ENCODE measurements around the gene OR6P1. TPM values are rescaled to one million over a fixed set of nuclear protein-coding genes. Genes with fewer than 3 reads are reported as not detected.

The OR6P1 gene
- total RNA-seq, 6 experiments from 2014 or later = not detected

DNA sequence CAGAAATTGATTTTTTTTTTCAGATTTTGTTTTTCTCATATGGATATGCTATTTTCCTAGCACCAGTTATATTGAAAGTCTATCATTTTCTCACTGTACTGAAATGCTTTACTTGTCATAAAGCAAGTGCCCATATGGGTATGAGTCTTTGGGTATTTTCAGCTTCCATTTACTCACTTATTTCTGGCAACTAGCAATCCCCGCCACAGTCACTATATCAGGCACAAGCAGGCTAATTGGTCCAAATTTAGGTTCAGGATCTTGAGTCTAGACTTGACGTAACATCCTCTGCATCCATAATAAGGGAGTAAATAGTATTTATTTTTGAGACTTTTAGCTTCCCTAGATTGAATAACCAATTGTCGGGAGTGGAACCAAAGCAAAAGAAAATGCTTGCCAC is 7.2 kb upstream of the OR6P1 start:
- Histone ChIP-seq H3K9me3 (no peaks in the 10 kb centered on the region), H3K27me3 (no peaks in the 10 kb centered on the region), H3K36me3 (no peaks in the 10 kb centered on the region), H3K4me1 (no peaks in the 10 kb centered on the region), H3K4me3 (no peak overlapping the region), H3K27ac (no peak overlapping the region)
- no peak for ATAC-seq
- no peak for DNase-seq
- TF ChIP-seq, protein P1, sequence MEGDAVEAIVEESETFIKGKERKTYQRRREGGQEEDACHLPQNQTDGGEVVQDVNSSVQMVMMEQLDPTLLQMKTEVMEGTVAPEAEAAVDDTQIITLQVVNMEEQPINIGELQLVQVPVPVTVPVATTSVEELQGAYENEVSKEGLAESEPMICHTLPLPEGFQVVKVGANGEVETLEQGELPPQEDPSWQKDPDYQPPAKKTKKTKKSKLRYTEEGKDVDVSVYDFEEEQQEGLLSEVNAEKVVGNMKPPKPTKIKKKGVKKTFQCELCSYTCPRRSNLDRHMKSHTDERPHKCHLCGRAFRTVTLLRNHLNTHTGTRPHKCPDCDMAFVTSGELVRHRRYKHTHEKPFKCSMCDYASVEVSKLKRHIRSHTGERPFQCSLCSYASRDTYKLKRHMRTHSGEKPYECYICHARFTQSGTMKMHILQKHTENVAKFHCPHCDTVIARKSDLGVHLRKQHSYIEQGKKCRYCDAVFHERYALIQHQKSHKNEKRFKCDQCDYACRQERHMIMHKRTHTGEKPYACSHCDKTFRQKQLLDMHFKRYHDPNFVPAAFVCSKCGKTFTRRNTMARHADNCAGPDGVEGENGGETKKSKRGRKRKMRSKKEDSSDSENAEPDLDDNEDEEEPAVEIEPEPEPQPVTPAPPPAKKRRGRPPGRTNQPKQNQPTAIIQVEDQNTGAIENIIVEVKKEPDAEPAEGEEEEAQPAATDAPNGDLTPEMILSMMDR (IDR thresholded peaks at IDR 0.05) = no peak
- TF ChIP-seq POLR2A (IDR thresholded peaks at IDR 0.05) = no peak
- intact Hi-C loops (cut with DNase I) = no loop called here
- 76% methylated on average over 3 of the region's 3 CpGs for WGBS (ENCODE audit: insufficient coverage, low coverage, low lambda C conversion rate, missing lambda C conversion rate)

- no peak for TF ChIP-seq POLR2A (IDR thresholded peaks at IDR 0.05)
- TF ChIP-seq, protein P1 (IDR thresholded peaks at IDR 0.05) = no peak
- DNase-seq (no peak), ATAC-seq (no peak)
- H3K27ac ChIP-seq = no peak overlapping the region
- no peak overlapping the region for H3K4me3 ChIP-seq
- H3K27me3 ChIP-seq = no peaks in the 10 kb centered on the region
- WGBS (ENCODE audit: insufficient coverage, low coverage, low lambda C conversion rate, missing lambda C conversion rate) = 56% methylated on average over 1 of the region's 1 CpG
- H3K9me3 ChIP-seq = no peaks in the 10 kb centered on the region
- H3K4me1 ChIP-seq = no peaks in the 10 kb centered on the region
- intact Hi-C loops (cut with DNase I) = no loop called here
- no peaks in the 10 kb centered on the region for H3K36me3 ChIP-seq
Measured at GRCh38 chr1:158572226-158572625, 1.8 kb upstream of the OR6P1 start.

- intact Hi-C loops (cut with DNase I) = no loop called here
- H3K27ac ChIP-seq = no peak overlapping the region
- no peaks in the 10 kb centered on the region for H3K9me3 ChIP-seq
- 25% methylated on average over 2 of the region's 2 CpGs for WGBS (ENCODE audit: insufficient coverage, low coverage, low lambda C conversion rate, missing lambda C conversion rate)
- DNase-seq = no peak
- no peaks in the 10 kb centered on the region for H3K4me1 ChIP-seq
- H3K36me3 ChIP-seq = no peaks in the 10 kb centered on the region
- H3K27me3 ChIP-seq = no peaks in the 10 kb centered on the region
- TF ChIP-seq, protein P1 (IDR thresholded peaks at IDR 0.05) = no peak
- no peak for ATAC-seq
- H3K4me3 ChIP-seq = no peak overlapping the region
Measured at GRCh38 chr1:158564608-158565007, 5.8 kb downstream of the OR6P1 start.

DNA sequence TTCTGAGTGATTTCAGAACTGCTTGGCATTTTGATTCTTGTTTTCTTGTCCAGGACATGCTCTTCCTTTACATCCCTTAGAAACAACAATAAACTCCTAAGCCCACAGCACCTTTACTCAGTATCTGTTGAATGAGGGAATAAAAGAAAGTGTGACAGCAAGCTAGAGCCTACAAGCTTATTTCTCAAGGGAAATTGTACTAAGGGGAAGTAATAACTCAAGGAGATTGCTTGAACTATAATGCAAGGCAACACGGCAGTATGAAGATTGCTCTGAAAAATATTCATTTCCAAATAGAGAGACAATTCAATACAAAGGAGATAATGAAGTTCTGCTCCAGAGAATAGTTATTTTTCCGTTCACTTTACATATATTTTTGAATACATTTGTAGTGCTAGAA is 6.5 kb downstream of the OR6P1 start:
- no peak for DNase-seq
- Histone ChIP-seq H3K4me1 (no peaks in the 10 kb centered on the region), H3K27ac (no peak overlapping the region), H3K9me3 (no peaks in the 10 kb centered on the region), H3K27me3 (no peaks in the 10 kb centered on the region), H3K36me3 (no peaks in the 10 kb centered on the region), H3K4me3 (no peak overlapping the region)
- WGBS (ENCODE audit: insufficient coverage, low coverage, low lambda C conversion rate, missing lambda C conversion rate) = 26% methylated on average over 2 of the region's 2 CpGs
- TF ChIP-seq POLR2A (IDR thresholded peaks at IDR 0.05) = no peak
- TF ChIP-seq, protein P1 (IDR thresholded peaks at IDR 0.05) = no peak
- no peak for ATAC-seq
- intact Hi-C loops (cut with DNase I) = no loop called here

DNA sequence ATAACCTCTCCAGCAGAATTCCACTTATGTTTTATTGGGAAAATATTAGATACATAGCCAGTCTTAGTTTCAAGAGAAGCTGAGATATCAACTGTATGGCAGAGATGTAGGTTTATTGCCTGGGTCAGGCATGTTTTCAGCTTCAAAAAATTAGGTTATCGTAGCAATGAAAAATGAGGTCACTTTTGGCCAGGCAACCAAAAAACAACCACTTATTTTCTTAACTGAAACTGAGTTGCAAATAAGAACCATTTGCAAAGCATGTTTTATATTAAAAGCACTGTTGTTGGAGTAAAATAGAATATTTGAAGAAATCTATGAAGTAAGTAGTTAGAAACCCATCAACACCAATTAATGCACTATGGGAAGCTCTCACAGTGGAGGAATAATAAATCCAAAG is 10.7 kb downstream of the OR6P1 start:
- H3K4me1 ChIP-seq = no peaks in the 10 kb centered on the region
- H3K27ac ChIP-seq = no peak overlapping the region
- intact Hi-C loops (cut with DNase I) = no loop called here
- no peaks in the 10 kb centered on the region for H3K27me3 ChIP-seq
- no peaks in the 10 kb centered on the region for H3K36me3 ChIP-seq
- DNase-seq (no peak), ATAC-seq (no peak)
- 38% methylated on average over 1 of the region's 1 CpG for WGBS (ENCODE audit: insufficient coverage, low coverage, low lambda C conversion rate, missing lambda C conversion rate)
- TF ChIP-seq, protein P1 (IDR thresholded peaks at IDR 0.05) = no peak
- TF ChIP-seq POLR2A (IDR thresholded peaks at IDR 0.05) = no peak
- no peak overlapping the region for H3K4me3 ChIP-seq
- H3K9me3 ChIP-seq = no peaks in the 10 kb centered on the region

Measured in right lobe of liver (tissue), 6 donors.